Measurements from ENCODE around the gene SNTN.

SNTN gene

DNA sequence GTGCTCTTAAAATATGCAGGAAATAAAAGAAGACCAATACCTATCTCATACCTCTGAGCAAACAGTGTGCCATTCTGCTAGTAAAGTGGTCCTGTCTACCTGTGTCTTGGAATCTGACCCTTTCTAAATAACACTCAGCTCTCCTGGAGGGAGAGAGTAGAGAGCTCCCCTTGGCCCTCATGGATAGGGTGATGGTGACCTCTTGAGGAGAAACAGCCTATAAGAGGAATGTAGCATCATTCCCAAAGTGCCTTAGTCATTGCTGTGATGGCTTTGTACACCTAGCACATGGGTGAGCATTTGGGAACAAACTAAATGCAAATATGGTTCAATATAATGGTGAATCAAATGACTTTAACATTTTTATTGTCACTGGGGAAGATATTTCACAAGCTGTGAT, 10.0 kb downstream of the SNTN start:
- Histone ChIP-seq H3K4me3 (ENCODE audit: low read depth in 1 of 5, low read length in 5 of 5) (no peak overlapping the region), H3K9ac (ENCODE audit: low read length in 5 of 5) (no peak overlapping the region), H3K36me3 (ENCODE audit: control insufficient read depth in 5 of 5, insufficient read depth in 5 of 5, low read length in 5 of 5) (no peaks in the 10 kb centered on the region), H3K4me1 (ENCODE audit: control insufficient read depth in 5 of 5, insufficient read depth in 5 of 5, low read length in 5 of 5) (peaks cover 0 to 5% (median 0%) of the 10 kb centered on the region in 5 donors), H3K27ac (ENCODE audit: low read depth, low read length) (no peak overlapping the region), H3K27me3 (ENCODE audit: control insufficient read depth in 5 of 5, insufficient read depth in 4 of 5, low read length in 5 of 5) (no peaks in the 10 kb centered on the region), H3K9me3 (ENCODE audit: control insufficient read depth in 5 of 5, low read length in 5 of 5) (no peaks in the 10 kb centered on the region)

DNA sequence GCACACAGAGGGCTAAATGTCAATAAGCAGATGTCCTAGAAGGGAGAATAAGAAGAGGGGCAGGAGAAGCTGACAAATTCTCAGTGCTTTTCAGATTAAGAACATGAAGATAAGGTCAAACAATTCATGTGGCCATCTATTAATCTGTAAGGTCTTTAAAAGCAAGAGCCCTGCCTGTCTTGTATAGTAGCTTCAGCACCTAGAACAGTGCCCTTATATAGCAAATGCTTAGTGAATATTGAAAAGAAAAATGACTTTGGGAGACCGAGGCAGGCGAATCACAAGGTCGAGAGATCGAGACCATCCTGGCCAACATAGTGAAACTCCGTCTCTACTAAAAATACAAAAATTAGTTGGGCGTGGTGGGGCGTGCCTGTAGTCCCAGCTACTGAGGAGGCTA, 18.1 kb downstream of the SNTN start:
- Histone ChIP-seq H3K4me3 (ENCODE audit: low read depth in 1 of 5, low read length in 5 of 5) (no peak overlapping the region), H3K36me3 (ENCODE audit: control insufficient read depth in 5 of 5, insufficient read depth in 5 of 5, low read length in 5 of 5) (no peaks in the 10 kb centered on the region), H3K9ac (ENCODE audit: low read length in 5 of 5) (no peak overlapping the region), H3K9me3 (ENCODE audit: control insufficient read depth in 5 of 5, low read length in 5 of 5) (no peaks in the 10 kb centered on the region), H3K27ac (ENCODE audit: low read depth, low read length) (no peak overlapping the region), H3K27me3 (ENCODE audit: control insufficient read depth in 5 of 5, insufficient read depth in 4 of 5, low read length in 5 of 5) (no peaks in the 10 kb centered on the region), H3K4me1 (ENCODE audit: control insufficient read depth in 5 of 5, insufficient read depth in 5 of 5, low read length in 5 of 5) (no peaks in the 10 kb centered on the region)

GRCh38 chr3:63673111-63673510, 20.6 kb downstream of the SNTN start:
- Histone ChIP-seq H3K27ac (ENCODE audit: low read depth, low read length) (no peak overlapping the region), H3K27me3 (ENCODE audit: control insufficient read depth in 5 of 5, insufficient read depth in 4 of 5, low read length in 5 of 5) (no peaks in the 10 kb centered on the region)

DNA sequence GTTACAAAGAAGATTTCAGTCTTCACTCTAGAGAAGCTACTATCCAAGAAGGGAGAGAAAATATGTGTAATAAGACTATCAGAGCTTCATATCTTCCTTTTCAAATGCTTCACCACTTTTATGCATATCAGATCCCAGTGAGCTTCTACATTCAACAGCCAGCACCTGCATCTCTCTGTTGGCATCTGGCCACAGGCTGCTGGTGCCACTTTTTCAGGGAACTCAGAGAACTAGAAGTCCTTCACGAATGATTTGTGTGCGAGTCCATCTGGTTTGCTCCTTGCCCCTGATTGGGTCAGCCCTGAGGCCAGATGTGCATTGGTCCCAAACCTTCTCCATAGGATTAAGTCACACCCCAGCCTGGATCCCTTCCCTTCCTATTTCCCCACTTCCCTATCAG, 22.1 kb downstream of the SNTN start:
- H3K27ac ChIP-seq (ENCODE audit: low read depth, low read length) = no peak overlapping the region
- no peak overlapping the region for H3K4me3 ChIP-seq (ENCODE audit: low read depth in 1 of 5, low read length in 5 of 5)

More at GRCh38 chr3:63673111-63673510, 20.6 kb downstream of the SNTN start:
- Histone ChIP-seq H3K9me3 (ENCODE audit: control insufficient read depth in 5 of 5, low read length in 5 of 5) (no peaks in the 10 kb centered on the region), H3K4me1 (ENCODE audit: control insufficient read depth in 5 of 5, insufficient read depth in 5 of 5, low read length in 5 of 5) (no peaks in the 10 kb centered on the region), H3K36me3 (ENCODE audit: control insufficient read depth in 5 of 5, insufficient read depth in 5 of 5, low read length in 5 of 5) (no peaks in the 10 kb centered on the region), H3K9ac (ENCODE audit: low read length in 5 of 5) (no peak overlapping the region), H3K4me3 (ENCODE audit: low read depth in 1 of 5, low read length in 5 of 5) (no peak overlapping the region)

DNA sequence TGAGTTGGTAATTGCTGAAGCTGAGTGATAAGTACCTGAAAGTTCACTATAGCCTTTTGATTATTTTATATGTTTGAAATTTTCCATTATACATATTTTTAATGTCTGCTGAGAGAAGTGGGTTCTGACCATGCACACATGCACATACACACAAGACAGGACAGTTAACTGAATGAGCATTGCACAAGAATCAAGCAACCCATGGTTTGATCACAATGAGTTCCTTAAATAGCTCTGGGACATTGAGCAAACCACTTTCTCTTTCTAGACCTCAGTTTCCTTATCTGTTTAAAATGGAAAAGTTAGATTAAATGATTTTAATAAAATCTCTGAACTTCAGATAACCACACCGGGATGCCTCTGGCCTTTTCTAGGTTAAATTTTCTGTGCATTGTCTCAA, 26.7 kb downstream of the SNTN start:
- Histone ChIP-seq H3K36me3 (ENCODE audit: control insufficient read depth in 5 of 5, insufficient read depth in 5 of 5, low read length in 5 of 5) (no peaks in the 10 kb centered on the region), H3K27ac (ENCODE audit: low read depth, low read length) (no peak overlapping the region), H3K4me3 (ENCODE audit: low read depth in 1 of 5, low read length in 5 of 5) (no peak overlapping the region), H3K4me1 (ENCODE audit: control insufficient read depth in 5 of 5, insufficient read depth in 5 of 5, low read length in 5 of 5) (no peaks in the 10 kb centered on the region), H3K9ac (ENCODE audit: low read length in 5 of 5) (no peak overlapping the region), H3K27me3 (ENCODE audit: control insufficient read depth in 5 of 5, insufficient read depth in 4 of 5, low read length in 5 of 5) (no peaks in the 10 kb centered on the region), H3K9me3 (ENCODE audit: control insufficient read depth in 5 of 5, low read length in 5 of 5) (no peaks in the 10 kb centered on the region)

More for the DNA sequence above, 22.1 kb downstream of the SNTN start:
- Histone ChIP-seq H3K36me3 (ENCODE audit: control insufficient read depth in 5 of 5, insufficient read depth in 5 of 5, low read length in 5 of 5) (no peaks in the 10 kb centered on the region), H3K9me3 (ENCODE audit: control insufficient read depth in 5 of 5, low read length in 5 of 5) (no peaks in the 10 kb centered on the region), H3K4me1 (ENCODE audit: control insufficient read depth in 5 of 5, insufficient read depth in 5 of 5, low read length in 5 of 5) (no peaks in the 10 kb centered on the region), H3K9ac (ENCODE audit: low read length in 5 of 5) (no peak overlapping the region), H3K27me3 (ENCODE audit: control insufficient read depth in 5 of 5, insufficient read depth in 4 of 5, low read length in 5 of 5) (no peaks in the 10 kb centered on the region)

GRCh38 chr3:63684081-63684480, 31.6 kb downstream of the SNTN start:
- Histone ChIP-seq H3K36me3 (ENCODE audit: control insufficient read depth in 5 of 5, insufficient read depth in 5 of 5, low read length in 5 of 5) (no peaks in the 10 kb centered on the region), H3K4me1 (ENCODE audit: control insufficient read depth in 5 of 5, insufficient read depth in 5 of 5, low read length in 5 of 5) (no peaks in the 10 kb centered on the region), H3K27ac (ENCODE audit: low read depth, low read length) (no peak overlapping the region), H3K27me3 (ENCODE audit: control insufficient read depth in 5 of 5, insufficient read depth in 4 of 5, low read length in 5 of 5) (no peaks in the 10 kb centered on the region), H3K9me3 (ENCODE audit: control insufficient read depth in 5 of 5, low read length in 5 of 5) (no peaks in the 10 kb centered on the region), H3K4me3 (ENCODE audit: low read depth in 1 of 5, low read length in 5 of 5) (no peak overlapping the region), H3K9ac (ENCODE audit: low read length in 5 of 5) (no peak overlapping the region)

GRCh38 chr3:63685340-63685739, 32.9 kb downstream of the SNTN start:
- Histone ChIP-seq H3K4me3 (ENCODE audit: low read depth in 1 of 5, low read length in 5 of 5) (no peak overlapping the region), H3K27me3 (ENCODE audit: control insufficient read depth in 5 of 5, insufficient read depth in 4 of 5, low read length in 5 of 5) (no peaks in the 10 kb centered on the region), H3K9me3 (ENCODE audit: control insufficient read depth in 5 of 5, low read length in 5 of 5) (no peaks in the 10 kb centered on the region), H3K4me1 (ENCODE audit: control insufficient read depth in 5 of 5, insufficient read depth in 5 of 5, low read length in 5 of 5) (no peaks in the 10 kb centered on the region), H3K27ac (ENCODE audit: low read depth, low read length) (no peak overlapping the region), H3K36me3 (ENCODE audit: control insufficient read depth in 5 of 5, insufficient read depth in 5 of 5, low read length in 5 of 5) (no peaks in the 10 kb centered on the region), H3K9ac (ENCODE audit: low read length in 5 of 5) (no peak overlapping the region)

- H3K4me3 ChIP-seq (ENCODE audit: low read depth in 1 of 5, low read length in 5 of 5) = no peak overlapping the region
- H3K4me1 ChIP-seq (ENCODE audit: control insufficient read depth in 5 of 5, insufficient read depth in 5 of 5, low read length in 5 of 5) = no peaks in the 10 kb centered on the region
- H3K36me3 ChIP-seq (ENCODE audit: control insufficient read depth in 5 of 5, insufficient read depth in 5 of 5, low read length in 5 of 5) = no peaks in the 10 kb centered on the region
- no peaks in the 10 kb centered on the region for H3K27me3 ChIP-seq (ENCODE audit: control insufficient read depth in 5 of 5, insufficient read depth in 4 of 5, low read length in 5 of 5)
- no peaks in the 10 kb centered on the region for H3K9me3 ChIP-seq (ENCODE audit: control insufficient read depth in 5 of 5, low read length in 5 of 5)
- no peak overlapping the region for H3K9ac ChIP-seq (ENCODE audit: low read length in 5 of 5)
- no peak overlapping the region for H3K27ac ChIP-seq (ENCODE audit: low read depth, low read length)
Observed at GRCh38 chr3:63687278-63688225, 35.1 kb downstream of the SNTN start.

GRCh38 chr3:63689285-63689684, 36.8 kb downstream of the SNTN start:
- Histone ChIP-seq H3K27ac (ENCODE audit: low read depth, low read length) (no peak overlapping the region), H3K4me3 (ENCODE audit: low read depth in 1 of 5, low read length in 5 of 5) (no peak overlapping the region), H3K27me3 (ENCODE audit: control insufficient read depth in 5 of 5, insufficient read depth in 4 of 5, low read length in 5 of 5) (no peaks in the 10 kb centered on the region)

DNA sequence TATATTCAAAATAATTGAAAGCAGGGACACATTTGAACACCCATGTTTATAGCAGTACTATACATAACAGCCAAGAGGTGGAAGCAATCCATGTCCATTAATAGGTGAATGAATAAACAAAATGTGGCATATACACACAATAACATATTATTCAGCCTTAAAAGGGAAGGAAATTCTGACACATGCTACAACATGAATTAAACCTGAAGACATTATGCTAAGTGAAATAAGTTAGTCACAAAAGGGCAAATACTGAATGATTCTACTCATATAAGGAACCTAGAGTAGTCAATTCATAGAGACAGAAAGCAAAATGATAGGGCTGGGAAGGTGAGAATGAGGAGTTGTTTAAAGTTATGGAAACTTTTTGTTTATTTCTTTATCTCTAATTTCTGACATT, 40.9 kb downstream of the SNTN start:
- H3K27me3 ChIP-seq (ENCODE audit: control insufficient read depth in 5 of 5, insufficient read depth in 4 of 5, low read length in 5 of 5) = no peaks in the 10 kb centered on the region
- H3K9ac ChIP-seq (ENCODE audit: low read length in 5 of 5) = no peak overlapping the region
- H3K9me3 ChIP-seq (ENCODE audit: control insufficient read depth in 5 of 5, low read length in 5 of 5) = peaks cover 0 to 3% (median 0%) of the 10 kb centered on the region in 5 donors
- H3K27ac ChIP-seq (ENCODE audit: low read depth, low read length) = no peak overlapping the region
- H3K4me1 ChIP-seq (ENCODE audit: control insufficient read depth in 5 of 5, insufficient read depth in 5 of 5, low read length in 5 of 5) = no peaks in the 10 kb centered on the region
- H3K36me3 ChIP-seq (ENCODE audit: control insufficient read depth in 5 of 5, insufficient read depth in 5 of 5, low read length in 5 of 5) = no peaks in the 10 kb centered on the region
- H3K4me3 ChIP-seq (ENCODE audit: low read depth in 1 of 5, low read length in 5 of 5) = no peak overlapping the region

More at GRCh38 chr3:63689285-63689684, 36.8 kb downstream of the SNTN start:
- H3K9me3 ChIP-seq (ENCODE audit: control insufficient read depth in 5 of 5, low read length in 5 of 5) = peaks cover 0 to 3% (median 0%) of the 10 kb centered on the region in 5 donors
- no peaks in the 10 kb centered on the region for H3K4me1 ChIP-seq (ENCODE audit: control insufficient read depth in 5 of 5, insufficient read depth in 5 of 5, low read length in 5 of 5)
- no peak overlapping the region for H3K9ac ChIP-seq (ENCODE audit: low read length in 5 of 5)
- H3K36me3 ChIP-seq (ENCODE audit: control insufficient read depth in 5 of 5, insufficient read depth in 5 of 5, low read length in 5 of 5) = no peaks in the 10 kb centered on the region
